DMS53 (cell line): ENCODE measurements around the gene OSBPL2.
A peak's percentile ranks its signal among the peaks of the same experiment; 100 is the strongest.

Source experiments
- DNase-seq: peaks from one replicate; lab custom pipeline; 2025; lab: John Stamatoyannopoulos, UW

The OSBPL2 gene

GRCh38 chr20:62301773-62302340 is 63.5 kb downstream of the OSBPL2 start:
- DNase-seq, result peak; percentile 99

- DNase-seq, result peak; percentile 99
Measured at GRCh38 chr20:62302341-62303061, 64.2 kb downstream of the OSBPL2 start, which contains the start of gene ADRM1. TSS of gene ADRM1 (plus strand) at chr20:62302997. CDS start at chr20:62303569, 572 bp downstream.

GRCh38 chr20:62303062-62303339 is 64.7 kb downstream of the OSBPL2 start:
- DNase-seq, result no peak

GRCh38 chr20:62303340-62304226 is 65.3 kb downstream of the OSBPL2 start:
- DNase-seq, result peak; percentile 73

GRCh38 chr20:62304331-62305148 is 66.2 kb downstream of the OSBPL2 start:
- DNase-seq, result no peak

- peak; percentile 39 for DNase-seq
Measured at GRCh38 chr20:62305149-62305764, 66.9 kb downstream of the OSBPL2 start.

- DNase-seq, result no peak
Measured at GRCh38 chr20:62305765-62306413, 67.6 kb downstream of the OSBPL2 start.

- no peak for DNase-seq
Measured at GRCh38 chr20:62306414-62307187, 68.3 kb downstream of the OSBPL2 start.

GRCh38 chr20:62307226-62308101 is 69.1 kb downstream of the OSBPL2 start:
- no peak for DNase-seq

- peak; percentile 39 for DNase-seq
Measured at GRCh38 chr20:62308102-62308822, 69.9 kb downstream of the OSBPL2 start.

GRCh38 chr20:62309198-62309944 is 71.0 kb downstream of the OSBPL2 start:
- peak; percentile 25 for DNase-seq

GRCh38 chr20:62309947-62310756 is 71.8 kb downstream of the OSBPL2 start:
- no peak for DNase-seq

- peak; percentile 64 for DNase-seq
Measured at GRCh38 chr20:62310757-62311121, 72.4 kb downstream of the OSBPL2 start.

GRCh38 chr20:62311150-62311549 is 72.8 kb downstream of the OSBPL2 start:
- no peak for DNase-seq

GRCh38 chr20:62311832-62312661 is 73.7 kb downstream of the OSBPL2 start:
- DNase-seq, result no peak

GRCh38 chr20:62312662-62312977 is 74.3 kb downstream of the OSBPL2 start:
- no peak for DNase-seq
